ENCODE measurements around the gene TMSB10.
A peak's percentile ranks its signal among the peaks of the same experiment; 100 is the strongest.
"Not testable (repeated sequence)": the region's sequence is repeated elsewhere in the genome, so short reads cannot be mapped to it uniquely, and the experiment has no call there.

TMSB10 gene

DNA sequence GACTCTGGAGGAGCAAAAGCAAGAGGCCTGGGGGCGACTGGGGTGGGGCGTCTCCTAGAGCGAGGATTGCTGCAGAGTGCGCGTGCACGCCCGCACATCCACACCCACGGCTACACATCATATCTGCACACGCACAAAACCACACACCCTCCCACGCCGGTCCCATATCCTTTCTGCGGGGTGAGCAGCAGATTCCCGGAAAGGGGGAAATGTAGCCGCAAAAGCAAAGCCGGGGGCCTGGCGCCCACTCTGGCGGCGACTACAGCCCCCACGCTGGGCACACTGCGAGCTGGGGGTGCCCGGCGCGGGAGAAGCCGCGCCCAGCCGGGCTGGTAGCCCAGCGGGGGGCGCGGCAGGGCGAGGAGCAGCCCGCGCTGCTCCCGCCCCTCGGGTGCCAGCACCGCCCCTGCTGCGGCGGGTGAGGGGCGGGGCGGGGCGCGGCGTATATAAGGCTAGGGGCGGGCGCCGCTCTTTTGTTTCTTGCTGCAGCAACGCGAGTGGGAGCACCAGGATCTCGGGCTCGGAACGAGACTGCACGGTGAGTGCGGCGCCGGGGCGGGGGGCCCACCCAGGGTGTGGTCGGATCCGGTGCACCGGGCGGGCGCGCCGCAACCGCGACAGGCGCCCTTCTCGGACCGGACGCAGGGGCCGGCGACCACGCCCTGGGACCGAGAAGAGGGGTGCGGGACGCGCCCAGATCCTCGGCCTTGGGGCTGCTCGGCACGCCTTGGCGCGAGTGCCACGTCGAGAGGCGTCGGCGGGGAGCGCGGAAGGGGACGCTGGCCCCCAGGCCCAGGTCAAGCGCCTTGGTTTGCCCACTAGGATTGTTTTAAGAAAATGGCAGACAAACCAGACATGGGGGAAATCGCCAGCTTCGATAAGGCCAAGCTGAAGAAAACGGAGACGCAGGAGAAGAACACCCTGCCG lies at the start of gene TMSB10:
TMSB10 (plus strand) TSS at position 476 of the 927 bp plus-strand sequence.
- DNase-seq, result peak; percentile 93

DNA sequence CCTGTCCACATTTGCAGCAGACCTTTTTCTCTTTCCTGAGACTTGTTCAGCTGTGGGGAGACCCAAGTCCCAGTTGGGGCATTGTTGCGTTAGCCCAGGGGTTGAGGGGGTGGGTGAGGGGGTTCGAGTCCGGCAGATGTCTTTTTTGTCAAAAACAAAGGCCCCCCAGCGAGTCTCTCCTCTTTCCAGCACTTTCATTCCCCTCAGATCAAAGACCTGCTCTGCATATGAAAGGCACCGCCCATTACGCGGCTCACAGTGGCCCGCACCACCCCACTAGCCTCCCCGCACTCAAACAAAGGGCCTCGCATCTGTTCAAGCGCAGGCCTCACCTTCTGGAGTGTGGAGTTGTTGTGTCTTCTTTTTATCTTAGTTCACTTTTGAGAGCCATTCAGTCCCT lies 49.7 kb upstream of the TMSB10 start:
- peak; percentile 29 for DNase-seq

DNA sequence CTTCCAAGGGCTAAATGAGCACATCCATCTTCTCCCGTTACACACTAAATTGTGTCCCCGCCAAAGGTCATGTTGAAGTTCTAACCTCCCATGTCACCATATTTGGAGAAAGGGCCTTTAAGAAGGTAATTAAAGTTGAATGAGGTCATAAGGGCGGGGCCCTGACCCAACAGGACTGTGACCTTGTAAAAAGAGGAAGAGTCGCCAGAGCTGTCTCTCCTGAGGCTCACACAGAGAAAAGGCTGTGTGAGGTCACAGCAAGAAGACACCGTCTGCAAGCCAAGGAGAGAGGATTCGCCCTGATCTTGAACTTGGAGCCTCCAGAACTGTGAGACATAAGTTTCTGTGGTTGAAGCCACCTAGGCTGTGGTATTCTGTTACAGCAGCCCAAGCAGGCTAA lies 48.7 kb upstream of the TMSB10 start:
- DNase-seq, result peak; percentile 41

DNA sequence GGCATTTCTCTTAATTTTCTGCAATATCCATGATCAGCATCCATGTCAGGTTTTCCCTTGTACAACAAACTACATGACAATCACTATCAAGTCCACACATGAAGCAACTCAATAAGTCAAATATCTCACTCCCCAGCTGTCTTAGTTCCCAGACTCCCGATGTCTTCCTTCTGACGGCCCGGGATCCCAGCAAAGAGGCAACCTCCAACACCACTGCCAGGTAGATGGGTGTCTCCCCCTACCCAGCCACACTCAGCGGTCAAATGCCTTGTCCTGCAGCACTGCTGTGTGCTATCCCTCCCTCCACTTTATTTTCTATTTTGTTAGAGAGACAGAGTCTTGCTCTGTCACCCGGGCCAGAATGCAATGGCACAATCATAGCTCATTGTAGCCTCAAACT lies 47.9 kb upstream of the TMSB10 start:
- DNase-seq, result peak; percentile 33

DNA sequence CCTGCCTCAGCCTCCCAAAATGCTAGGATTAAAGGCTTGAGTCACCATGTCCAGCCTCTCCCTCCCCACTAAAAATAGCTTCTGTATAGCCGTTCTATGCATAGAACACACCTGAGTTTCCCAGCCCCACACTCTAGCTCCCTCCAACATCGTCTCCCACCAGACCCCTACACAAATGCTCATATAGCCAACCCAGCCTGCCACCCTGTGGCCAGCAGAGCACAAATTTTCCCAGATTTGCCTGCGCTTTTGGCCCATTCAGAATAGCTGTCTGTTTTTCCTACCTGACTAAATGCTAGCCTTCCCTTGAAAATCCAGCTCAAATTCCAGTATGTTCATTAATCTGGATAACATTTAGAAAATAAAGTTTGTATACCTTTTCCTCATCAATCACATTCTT lies 47.3 kb upstream of the TMSB10 start:
- peak; percentile 54 for DNase-seq

DNA sequence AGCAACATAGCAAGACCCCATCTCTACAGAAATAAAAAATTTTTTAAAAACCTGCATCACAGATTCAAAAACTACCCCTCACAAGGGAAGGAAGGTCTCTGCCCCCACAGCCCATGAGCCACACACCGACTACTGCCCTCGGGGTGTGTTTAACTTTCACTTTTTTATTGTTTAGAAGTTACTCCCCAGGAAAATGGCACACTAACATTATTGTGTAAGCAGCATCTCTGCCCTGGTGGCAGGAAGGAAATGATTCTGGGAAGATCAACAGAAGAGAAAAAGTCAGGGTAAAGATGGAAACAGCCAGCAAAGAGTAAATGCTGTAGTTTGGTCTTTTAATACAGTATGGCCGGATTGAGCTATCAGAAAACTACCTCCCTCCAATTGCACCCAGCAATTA lies 46.5 kb upstream of the TMSB10 start:
- no peak for DNase-seq

DNA sequence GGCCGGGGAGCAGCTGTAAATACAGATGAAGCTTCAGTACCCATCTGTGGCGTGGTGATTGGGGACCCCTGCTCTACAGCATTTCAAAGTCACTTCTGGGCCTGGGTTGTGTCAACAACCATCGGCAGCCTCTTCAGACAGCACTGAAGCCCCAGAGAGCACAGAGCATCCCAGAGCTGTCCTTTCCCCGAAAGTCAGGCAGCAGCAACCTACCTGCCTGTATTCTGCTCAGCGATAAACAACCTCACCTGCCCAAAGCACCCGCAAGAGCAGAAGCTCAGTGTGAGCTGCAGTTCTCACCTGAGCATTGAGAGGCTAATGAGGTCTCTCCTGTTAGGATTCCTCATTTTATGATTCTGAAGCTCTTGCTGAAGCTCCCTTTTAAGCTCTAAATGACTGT lies 43.9 kb upstream of the TMSB10 start:
- DNase-seq, result peak; percentile 39

DNA sequence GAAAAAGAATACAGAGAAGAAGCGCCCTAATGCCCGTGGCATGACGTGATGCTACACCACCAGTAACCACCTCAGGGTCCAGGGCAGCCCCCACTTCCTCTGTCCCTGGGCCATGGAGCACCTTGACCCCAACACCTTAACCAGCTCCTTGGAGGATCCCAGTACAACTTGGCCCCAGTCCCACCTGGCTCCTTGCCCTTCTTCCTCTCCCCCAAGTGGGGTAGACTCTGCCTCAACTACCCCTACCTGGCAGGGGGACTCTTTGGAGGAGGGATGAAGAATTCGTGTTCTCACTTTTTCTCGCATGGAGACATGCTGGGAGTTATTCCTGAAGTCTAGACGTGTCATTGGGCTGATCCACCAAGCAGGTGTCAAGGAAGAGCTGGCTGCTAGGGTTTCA lies 43.5 kb upstream of the TMSB10 start:
- no peak for DNase-seq

DNA sequence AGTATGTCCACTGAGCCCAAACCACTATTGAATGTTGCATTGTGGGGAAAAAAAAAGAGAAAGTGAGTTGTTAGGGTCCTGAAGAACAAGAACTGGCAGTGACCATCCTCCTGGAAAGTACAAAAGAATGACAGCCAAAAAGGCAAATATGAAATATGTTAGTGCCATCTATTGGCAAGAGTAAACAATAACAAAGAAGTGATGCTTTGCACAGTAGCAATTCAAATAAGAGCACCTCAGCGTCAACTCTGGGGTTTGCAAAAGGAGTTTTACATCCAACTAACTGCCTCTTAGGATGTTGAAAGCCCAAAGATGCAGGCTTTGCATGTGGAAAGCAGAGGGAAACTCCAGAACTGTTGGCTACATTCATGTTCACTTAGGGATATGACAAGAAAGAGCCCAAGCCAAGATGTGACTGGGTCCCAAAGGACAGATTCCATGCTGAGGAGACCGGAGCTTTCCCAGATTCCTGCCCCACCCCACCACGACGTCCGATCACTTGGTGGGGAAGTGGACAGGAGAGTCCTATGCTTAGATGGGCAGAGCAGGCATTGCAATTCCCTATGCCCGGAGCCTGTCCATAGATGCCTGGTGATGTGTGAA lies 40.2 kb upstream of the TMSB10 start:
- DNase-seq, result no peak

DNA sequence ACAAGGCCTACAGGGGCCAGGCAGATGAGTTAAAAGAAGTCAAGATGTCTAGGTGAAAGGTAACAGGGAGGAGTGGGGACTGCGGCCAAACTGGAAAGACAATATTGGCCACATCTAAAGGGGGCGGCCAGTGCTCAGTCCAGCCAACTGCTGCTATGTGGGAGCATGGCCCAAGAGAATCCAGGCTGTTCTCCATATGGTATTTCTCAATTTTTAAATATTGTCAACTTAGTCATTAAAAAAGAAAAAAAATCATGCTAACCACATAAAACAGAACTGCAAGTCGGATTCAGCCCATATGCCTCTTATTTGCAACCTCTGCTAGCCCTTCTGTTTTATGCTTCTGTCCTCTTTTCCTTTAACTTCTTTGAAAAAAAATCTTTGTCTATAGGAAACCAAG lies 39.3 kb upstream of the TMSB10 start:
- no peak for DNase-seq

DNA sequence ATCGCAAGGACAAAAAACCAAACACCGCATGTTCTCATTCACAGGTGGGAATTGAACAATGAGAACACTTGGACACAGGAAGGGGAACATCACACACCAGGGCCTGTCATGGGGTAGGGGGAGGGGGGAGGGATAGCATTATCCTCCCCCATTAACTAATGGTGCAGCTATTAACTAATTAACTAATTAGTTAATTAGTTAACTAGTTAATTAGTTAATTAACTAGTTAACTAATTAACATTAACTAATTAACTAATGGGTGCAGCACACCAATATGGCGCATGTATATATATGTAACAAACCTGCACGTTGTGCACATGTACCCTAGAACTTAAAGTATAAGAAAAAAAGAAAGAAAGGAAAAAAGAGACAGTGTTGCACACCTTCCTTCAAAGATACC lies 37.1 kb upstream of the TMSB10 start:
- DNase-seq, result not testable (repeated sequence)

DNA sequence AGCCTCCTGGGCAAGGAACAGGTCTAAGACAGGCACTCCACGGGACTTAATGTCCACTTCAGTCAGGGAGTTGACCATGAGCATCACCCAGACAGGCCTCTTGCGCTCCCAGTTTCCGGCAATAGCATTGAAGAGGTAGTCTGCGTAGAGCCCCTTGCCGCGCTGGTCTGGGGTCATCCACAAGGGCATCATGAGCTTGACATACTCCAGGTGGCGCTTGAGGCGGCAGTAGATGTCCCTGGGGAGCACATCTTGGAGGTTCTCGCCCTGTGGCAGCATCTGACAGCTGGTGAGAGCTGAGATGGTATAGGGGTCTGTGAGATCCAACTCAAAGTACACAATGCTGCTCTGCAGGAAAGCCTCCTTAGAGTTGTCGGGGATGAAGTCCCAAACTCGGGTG lies 35.1 kb upstream of the TMSB10 start:
- DNase-seq, result peak; percentile 39

DNA sequence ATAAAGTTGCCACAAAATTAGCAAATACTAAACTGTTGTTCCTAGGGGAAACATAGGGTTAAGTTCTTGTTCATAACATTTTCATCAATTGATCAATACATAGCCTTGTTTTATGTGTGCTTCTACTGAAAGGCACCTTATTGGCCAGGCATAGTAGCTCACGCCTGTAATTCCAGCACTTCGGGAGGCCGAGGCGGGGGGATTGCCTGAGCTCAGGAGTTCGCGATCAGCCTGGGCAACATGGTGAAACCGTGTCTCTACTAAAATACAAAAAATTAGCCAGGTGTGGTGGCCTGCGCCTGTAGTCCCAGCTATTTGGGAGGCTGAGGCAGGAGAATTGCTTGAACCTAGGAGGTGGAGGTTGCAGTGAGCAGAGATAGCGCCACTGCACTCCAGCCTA lies 32.8 kb upstream of the TMSB10 start:
- peak; percentile 22 for DNase-seq

DNA sequence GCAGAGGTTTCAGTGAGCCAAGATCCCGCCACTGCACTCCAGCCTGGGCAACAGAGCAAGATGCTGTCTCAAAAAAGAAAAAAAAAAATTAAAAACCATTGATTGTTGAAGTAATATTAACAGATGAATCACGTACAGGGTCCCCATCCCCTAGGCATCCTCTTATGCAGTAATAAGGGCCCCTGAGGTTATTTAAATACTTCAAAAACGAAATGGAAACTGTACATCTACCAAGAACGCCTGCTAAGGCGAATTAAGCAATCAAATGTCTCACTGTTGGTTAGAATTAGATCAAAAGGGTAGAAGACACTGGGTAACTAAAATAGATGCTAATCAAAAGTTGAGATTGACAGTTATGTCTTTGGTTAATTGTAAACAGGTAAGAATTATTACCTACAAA lies 32.1 kb upstream of the TMSB10 start:
- DNase-seq, result no peak

DNA sequence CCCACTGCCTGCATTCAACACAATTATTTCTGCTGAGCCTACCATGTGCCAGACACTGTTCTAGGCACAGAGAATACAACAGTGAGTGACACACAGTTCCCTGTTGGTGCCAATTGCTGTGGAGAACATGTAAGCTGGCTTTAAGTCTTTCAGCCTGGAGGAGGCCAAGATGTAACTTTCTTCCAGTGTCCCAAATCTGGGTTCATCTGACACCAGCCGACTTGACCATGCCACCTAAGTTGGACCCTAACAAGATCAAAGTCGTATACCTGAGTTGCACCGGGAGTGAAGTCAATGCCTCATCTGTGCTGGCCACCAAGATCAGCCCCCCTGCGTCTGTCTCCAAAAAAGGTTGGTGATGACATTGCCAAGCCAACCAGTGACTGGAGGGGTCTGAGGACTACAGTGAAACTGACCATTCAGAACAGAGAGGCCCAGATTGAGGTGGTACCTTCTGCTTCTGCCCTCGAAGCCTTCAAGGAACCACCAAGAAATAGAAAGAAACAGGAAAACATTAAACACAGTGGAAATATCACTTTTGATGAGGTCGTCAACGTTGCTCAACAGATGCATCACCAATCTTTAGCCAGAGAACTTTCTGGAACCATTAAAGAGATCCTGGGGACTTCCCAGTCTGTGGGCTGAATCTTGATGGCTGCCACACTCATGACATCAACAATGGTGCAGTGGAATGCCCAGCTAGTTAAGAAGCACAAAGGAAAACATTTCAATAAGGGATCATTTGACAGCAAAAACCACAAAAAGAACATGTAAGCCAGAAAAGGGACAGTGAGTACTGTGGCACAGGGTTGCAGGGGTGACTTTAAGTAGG lies 30.9 kb upstream of the TMSB10 start:
- peak; percentile 29 for DNase-seq

DNA sequence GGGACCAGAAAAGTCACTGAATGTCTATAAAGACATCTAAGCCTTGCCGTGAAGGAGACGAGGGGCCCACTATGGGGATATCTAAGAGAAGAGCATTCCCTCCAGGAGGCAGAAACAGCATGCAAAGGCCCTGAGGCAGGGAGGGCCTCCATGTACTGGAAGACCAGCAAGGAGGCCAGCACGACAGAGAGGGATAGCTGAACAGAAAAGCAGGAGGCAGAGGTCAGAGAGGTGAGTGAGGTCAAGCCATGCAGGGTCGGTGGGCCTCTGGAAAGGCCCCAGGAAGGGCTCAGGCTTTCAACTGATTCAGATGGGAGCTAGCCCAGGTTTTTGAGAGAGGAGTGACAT lies 30.3 kb upstream of the TMSB10 start:
- DNase-seq, result peak; percentile 44

DNA sequence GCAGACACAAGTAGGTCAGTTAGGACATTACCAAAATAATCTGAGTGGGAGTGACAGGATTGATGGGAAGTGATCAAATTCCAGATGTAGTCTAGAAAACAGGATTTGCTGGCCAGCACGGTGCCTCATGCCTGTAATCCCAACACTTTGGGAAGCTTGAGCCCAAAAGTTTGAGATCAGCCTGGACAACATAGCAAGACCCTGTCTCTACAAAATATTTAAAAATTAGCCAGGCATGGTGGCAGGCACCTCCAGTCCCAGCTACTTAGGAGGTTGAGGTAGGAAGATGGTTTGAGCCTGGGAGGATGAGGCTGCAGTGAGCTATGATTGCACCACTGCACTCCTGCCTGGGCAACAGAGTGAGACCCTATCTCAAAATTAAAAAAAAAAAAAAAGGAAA lies 29.8 kb upstream of the TMSB10 start:
- not testable (repeated sequence) for DNase-seq

DNA sequence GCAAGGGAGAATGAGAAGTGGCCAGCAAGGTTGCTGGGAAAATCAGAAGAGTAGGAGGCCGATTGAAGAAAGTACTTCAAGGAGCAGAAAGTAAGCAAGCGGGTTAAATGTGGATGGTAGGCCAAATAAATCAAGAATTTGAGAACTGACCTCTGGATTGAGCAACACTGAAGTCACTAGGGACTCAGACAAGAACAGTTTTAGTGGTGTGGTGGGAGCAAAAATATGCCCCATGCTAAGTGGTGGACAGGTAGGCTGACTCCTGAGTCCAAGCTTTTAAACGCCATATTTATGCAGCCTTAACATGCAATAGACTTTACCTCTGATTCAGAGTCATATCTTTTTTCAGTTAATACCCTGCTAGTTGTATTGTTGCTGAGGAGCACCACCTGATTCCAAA lies 29.1 kb upstream of the TMSB10 start:
- DNase-seq, result peak; percentile 23

DNA sequence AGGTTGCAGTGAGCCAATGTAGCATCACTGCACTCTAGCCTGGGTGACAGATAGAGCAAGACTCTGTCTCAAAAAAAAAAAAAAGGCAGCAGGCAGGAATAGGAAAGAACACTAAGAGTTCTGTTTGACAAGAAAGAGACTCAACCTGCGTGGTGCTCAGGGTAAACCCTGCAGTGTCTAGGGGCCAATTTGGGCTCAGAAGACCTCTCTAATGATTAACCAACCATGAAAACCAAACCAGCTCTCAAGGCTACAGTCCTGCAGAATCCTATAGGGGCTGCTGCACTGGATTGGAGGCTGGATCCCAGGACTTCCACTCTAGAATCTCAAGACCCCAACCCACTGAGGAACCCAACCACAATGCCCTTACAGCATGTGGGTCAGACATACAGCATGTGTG lies 27.0 kb upstream of the TMSB10 start:
- no peak for DNase-seq

DNA sequence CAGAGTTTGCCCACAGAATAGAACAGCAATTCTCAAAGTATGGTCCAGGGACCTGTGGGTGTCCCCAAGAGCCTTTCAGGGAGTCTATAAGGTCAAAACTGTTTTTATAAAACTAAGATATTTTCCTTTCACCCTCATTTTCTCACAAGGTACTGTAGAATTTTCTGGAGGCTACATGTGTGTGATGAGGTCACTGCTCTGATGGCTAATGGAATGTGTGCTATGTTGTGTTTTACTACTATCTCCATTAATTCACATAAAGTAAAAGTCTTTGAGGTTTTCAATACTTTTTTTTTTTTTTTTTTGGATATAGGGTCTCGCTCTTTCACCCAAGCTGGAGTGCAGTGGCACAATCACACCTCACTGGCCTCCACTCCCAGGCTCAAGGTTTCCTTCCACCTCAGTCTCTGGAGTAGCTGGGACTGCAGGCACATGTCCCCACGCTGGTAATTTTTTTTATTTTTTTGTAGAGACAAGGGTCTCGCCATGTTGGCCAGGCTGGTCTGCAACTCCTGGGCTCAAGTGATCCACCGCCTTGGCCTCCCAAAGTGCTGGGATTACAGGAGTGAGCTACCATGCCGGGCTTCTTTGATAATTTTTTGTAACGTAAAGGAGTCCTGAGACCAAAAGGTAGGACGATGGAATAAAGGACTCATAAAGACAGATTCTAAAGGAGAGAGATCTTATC lies 26.4 kb upstream of the TMSB10 start:
- peak; percentile 43 for DNase-seq

DNA sequence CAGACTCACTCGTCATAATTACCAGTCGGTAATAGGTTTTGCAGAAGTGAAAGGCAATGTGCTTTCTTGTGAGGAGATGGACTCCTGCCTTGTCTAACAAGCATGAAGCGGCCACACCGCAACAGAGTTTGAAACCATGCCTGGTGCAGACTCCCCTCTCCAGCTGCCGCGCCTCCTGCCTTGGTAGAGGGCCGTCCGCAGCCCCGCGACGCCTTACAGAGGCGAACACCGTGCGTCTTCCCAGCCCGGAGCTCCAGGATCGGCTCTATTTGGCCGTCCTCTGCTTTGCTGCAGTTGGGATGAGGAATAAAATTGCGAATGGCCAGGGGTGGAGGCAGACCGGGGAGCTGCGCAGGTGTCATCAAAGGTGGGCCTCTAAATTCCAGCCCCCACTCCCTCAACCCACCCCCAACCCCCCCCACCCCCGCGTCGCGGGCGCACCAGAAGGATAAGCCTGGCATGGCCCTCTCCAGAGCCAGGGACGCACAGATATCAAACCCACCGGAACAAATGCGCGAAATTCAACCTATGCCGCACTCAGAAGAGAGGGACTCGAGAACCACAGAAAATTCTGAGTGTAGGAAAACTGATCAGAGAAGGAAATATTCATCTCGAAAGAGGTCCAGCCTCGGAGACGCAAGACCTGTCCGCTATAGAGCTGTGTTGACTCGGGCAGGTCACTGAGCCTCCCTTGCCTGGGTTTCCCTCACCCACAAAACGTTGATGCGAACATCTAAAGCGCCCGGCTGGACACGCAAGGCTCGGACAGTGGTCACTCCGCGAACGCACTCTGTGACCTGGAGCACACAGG lies 25.7 kb upstream of the TMSB10 start:
- peak; percentile 60 for DNase-seq

DNA sequence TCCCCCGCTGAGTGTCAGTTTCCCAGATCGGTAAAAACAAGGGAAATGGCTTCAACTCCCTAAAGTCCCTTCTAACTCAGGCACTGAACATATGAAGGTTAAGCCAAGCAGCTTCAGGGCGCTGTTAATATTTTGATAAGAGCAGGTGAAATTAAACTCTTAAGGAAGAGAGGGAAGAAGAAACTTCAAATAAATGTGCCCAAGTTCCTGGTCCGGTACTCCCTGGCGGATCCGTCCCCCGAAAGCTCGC lies 25.1 kb upstream of the TMSB10 start:
- DNase-seq, result no peak

Measured in islet precursor cell (in vitro differentiated cells).